GM21576 (cell line): ENCODE results near the gene B3GNT8.
"Not testable (repeated sequence)": the region's sequence is repeated elsewhere in the genome, so short reads cannot be mapped to it uniquely, and the experiment has no call there.

ENCODE experiments used
- ATAC-seq: cut with Tn5 transposase; IDR thresholded peaks from one replicate; pipeline ENCODE4 v1.9.1; 2021; ENCODE audit warnings: mild to moderate bottlenecking, moderate library complexity; ENCODE audit not compliant: unreplicated experiment

B3GNT8 gene

GRCh38 chr19:41437944-41438574 lies 10.9 kb upstream of the B3GNT8 start:
- ATAC-seq: no peak

GRCh38 chr19:41436674-41436951 lies 9.4 kb upstream of the B3GNT8 start:
- ATAC-seq: no peak

- ATAC-seq: no peak
These were observed 8.9 kb upstream of the B3GNT8 start for GRCh38 chr19:41435936-41436673.

GRCh38 chr19:41435376-41435775 lies 8.2 kb upstream of the B3GNT8 start:
- not testable (repeated sequence) for ATAC-seq

GRCh38 chr19:41434450-41434849 lies 7.3 kb upstream of the B3GNT8 start:
- ATAC-seq: no peak

- ATAC-seq: no peak
These were observed 6.0 kb upstream of the B3GNT8 start for GRCh38 chr19:41433171-41433570.

- ATAC-seq: no peak
These were observed 4.5 kb upstream of the B3GNT8 start for GRCh38 chr19:41431426-41432386.

GRCh38 chr19:41430922-41431321 lies 3.7 kb upstream of the B3GNT8 start:
- no peak for ATAC-seq

GRCh38 chr19:41428481-41428859 lies 1.3 kb upstream of the B3GNT8 start:
- no peak for ATAC-seq

GRCh38 chr19:41427647-41428480 lies 690 bp upstream of the B3GNT8 start:
- ATAC-seq: no peak

- no peak for ATAC-seq
These were observed 895 bp downstream of the B3GNT8 start for GRCh38 chr19:41426116-41426841.

- no peak for ATAC-seq
These were observed 1.7 kb downstream of the B3GNT8 start for GRCh38 chr19:41425174-41426115.

- no peak for ATAC-seq
These were observed 2.6 kb downstream of the B3GNT8 start for GRCh38 chr19:41424335-41425173.

GRCh38 chr19:41422955-41423354 lies 4.2 kb downstream of the B3GNT8 start:
- no peak for ATAC-seq

- ATAC-seq: no peak
These were observed 4.7 kb downstream of the B3GNT8 start for GRCh38 chr19:41422456-41422855.

GRCh38 chr19:41421973-41422372 lies 5.2 kb downstream of the B3GNT8 start:
- no peak for ATAC-seq

- ATAC-seq: no peak
These were observed 5.9 kb downstream of the B3GNT8 start for GRCh38 chr19:41421314-41421713.
